ENCODE data around the gene HAS3.

GRCh38 chr16:69105501-69106361 is at the start of gene HAS3:
- TF ChIP-seq USF2 (IDR thresholded peaks at IDR 0.05; ENCODE audit: borderline replicate concordance, low read depth, low read length) = no peak
- no peak for TF ChIP-seq FOXJ3 (CRISPR knock-in tag; IDR thresholded peaks at IDR 0.05)
- TF ChIP-seq GABPA (IDR thresholded peaks at IDR 0.05; ENCODE audit: low read depth) = no peak
- no peak for TF ChIP-seq CTCF (IDR thresholded peaks at IDR 0.05)
- no peak for TF ChIP-seq EP300 (IDR thresholded peaks at IDR 0.05; ENCODE audit: borderline replicate concordance in 1 of 2, low read depth in 1 of 2, low read length in 1 of 2)
- no peak for TF ChIP-seq MXI1 (IDR thresholded peaks at IDR 0.05; ENCODE audit: low read depth, low read length)
- TF ChIP-seq SIN3A (IDR thresholded peaks at IDR 0.05; ENCODE audit: borderline replicate concordance, low read depth, low read length) = no peak
- TF ChIP-seq RAD21 (IDR thresholded peaks at IDR 0.05; ENCODE audit: low read length) = peak; percentile 62
- TF ChIP-seq NFIC (IDR thresholded peaks at IDR 0.05; ENCODE audit: borderline replicate concordance) = no peak
- TF ChIP-seq RFX5 (IDR thresholded peaks at IDR 0.05; ENCODE audit: low read length) = no peak
- peak; percentile 83 for TF ChIP-seq POLR2AphosphoS5 (IDR thresholded peaks at IDR 0.05; ENCODE audit: low read depth, low read length)
- TF ChIP-seq JUND (IDR thresholded peaks at IDR 0.05) = no peak
- TF ChIP-seq ZBTB33 (IDR thresholded peaks at IDR 0.05; ENCODE audit: borderline replicate concordance, low read depth) = no peak
